Measurements from ENCODE around the gene AKNA.

GRCh38 chr9:114427644-114428043 is 39.9 kb upstream of the AKNA start:
- TF ChIP-seq CTCF (IDR thresholded peaks at IDR 0.05) (no peak), POLR2A (IDR thresholded peaks at IDR 0.05) (no peak)
